Kidney glomerular epithelial cell (primary cell): ENCODE results near the gene DGCR2.

Experiments
- DNase-seq: peaks from one replicate; lab custom pipeline; 2025; lab: John Stamatoyannopoulos, UW

Gene DGCR2

DNA sequence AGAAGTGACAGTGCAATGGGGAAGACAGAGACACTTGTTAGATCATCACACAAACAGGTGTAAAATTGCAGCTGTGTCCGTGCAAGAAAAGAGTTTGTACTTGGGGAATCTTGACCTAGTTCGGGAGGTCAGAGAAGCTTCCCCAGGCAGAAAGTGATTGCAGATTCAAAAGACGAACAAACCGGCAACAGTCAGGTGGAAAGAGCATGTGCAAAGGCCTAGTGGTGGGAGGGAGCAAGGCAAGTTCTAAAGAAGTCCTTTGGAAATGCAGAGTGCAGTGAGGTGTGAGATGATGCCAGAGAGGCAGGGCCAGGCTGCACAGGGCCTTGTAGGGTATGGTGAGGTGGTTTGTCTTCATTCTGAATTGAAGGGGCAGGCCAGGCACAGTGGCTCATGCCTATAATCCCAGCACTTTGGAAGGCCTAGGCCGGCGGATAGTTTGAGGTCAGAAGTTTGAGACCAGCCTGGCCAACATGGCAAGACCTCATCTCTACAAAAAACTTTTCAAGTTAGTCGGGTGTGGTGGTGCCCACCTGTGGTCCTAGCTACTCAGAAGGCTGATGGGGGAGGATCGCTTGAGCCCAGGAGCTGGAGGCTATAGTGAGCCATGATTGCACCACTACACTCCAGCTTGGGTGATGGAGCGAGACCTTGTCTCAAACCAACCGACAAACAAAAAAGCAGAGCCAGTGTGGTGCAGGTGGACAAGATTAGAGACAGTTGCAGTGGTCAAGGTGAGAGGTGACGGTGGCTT lies 24.2 kb upstream of the DGCR2 start:
- no peak for DNase-seq

DNA sequence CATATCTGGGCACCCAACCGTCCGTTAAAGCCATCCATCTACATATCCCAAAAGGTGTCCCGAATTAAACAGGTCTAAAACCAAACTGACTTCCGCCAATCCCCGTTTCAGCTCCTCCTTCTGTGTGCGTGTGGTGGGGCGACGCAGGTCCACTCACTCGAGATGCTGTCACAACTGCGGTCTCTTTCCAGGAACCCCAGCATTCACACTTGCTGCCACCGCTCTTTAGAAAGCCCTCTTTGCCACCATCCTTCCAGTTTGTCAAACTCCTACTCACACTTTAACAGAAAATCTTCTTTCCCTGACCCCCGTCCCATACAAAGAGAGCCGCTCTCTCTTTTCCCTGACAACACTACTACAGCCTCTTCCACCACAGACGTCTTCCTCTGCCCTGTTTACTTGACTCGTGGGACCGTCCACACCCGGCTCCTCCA lies 21.8 kb upstream of the DGCR2 start:
- DNase-seq = no peak

DNA sequence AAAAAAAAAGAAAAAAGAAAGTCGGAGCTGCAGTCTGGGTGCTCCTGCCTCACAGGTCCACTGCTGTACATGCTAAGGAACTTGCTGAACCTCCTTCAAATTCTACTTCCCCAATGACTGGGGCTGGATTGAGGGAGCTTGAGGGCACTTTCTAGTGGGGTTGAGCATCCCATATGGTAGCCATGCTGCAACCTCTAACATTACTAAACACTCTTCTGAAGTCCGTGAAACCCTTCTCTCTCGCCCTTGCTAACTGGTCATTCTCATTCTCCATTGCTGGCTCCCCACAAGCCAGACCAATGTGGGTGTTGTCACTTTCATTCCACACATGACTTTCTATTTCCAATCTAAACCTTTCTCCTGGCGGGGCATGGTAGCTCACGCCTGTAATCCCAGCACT lies 21.0 kb upstream of the DGCR2 start:
- DNase-seq = no peak

DNA sequence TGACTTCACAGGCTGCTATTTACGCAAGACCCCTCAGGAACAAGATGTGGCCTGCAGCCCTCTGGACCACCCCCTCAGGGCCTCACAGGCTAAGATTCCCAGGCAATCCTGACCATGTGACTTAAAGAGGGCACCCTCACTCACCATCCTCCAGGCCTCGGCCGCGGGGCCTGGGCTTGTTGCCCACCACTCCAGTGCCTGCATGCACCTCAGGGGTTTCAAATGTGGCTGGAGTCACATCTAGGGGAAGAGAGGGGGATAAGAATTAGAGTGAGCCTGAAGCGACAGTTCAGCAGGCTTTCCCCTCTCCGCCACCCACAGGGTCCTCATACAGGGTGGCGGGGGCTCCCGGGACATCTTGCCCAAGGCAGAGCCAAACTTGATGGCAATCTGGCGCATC lies 20.2 kb upstream of the DGCR2 start:
- DNase-seq = no peak

DNA sequence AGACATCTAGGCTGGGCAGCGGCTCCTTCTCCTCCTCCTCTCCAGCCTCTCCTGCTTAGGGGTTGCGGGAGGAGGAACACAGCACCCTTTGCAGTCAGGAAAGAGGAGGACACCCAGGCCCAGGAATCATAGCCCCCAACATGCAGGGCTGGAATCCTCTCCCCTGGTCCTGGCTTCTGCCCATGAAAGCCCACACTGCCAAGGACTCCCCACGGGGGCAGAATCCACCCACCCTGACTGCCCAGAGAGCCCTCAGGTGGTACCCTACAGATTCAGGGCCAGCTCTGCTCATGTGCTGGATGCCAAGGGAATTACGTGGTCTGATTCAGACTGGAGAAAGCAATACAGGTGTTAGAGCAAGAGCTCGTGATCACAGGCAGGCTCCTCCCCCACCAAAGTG lies 17.8 kb upstream of the DGCR2 start:
- DNase-seq = no peak

DNA sequence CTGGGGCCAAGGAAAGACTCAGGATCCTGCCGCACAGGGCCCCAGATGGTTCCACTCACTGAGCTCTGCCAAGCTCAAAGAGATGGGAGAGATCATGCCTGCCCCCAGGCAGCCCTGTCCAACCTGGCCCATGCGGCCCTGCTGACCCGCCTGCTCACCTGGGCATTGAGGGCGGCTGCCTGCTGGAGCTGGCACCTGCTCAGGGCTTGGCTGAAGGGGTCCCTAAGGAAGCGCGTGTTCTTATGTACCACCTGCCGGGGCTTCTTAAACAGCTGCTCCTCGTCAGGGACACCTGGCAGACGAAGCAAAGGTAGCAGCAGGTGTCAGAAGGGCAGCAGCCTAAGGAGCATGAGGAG lies 16.8 kb upstream of the DGCR2 start:
- DNase-seq = no peak

DNA sequence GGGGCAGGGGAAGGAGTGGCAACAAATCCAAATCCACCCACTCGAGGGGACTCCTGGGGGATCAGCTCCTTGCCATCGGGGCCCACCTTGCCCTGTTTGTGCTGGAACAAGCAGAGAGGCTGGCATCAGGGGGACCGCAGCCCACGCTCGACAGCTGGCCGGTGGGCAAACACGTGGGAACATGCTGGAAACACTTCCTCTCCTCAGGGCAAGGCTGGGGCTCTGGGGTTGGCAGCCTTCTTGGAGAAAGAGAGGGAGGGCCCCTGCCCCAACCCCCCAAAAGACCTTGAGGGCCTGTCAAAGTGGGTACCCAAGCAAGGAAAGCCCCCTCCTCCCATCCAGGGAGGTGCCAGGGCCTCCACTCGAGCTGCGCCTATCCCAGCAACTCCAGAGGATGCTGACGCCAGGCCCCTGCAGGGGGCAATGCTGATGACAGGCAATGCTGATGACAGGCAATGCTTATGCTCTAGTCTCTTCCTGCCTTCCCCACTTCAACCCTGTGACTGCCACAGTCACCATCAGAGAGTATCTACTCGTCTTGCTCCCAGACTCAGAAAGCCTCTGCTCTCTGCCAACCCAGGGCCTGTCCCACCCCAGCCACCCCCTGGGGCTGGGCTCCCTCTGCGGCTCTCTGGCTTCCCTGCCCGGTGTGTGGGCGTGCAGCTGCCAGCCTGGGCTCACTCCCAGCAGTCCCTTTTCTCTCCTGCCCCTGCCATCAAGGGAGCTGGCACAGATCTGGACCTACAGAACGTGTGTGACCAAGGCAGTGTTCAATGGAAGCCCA lies 16.2 kb upstream of the DGCR2 start:
- no peak for DNase-seq

DNA sequence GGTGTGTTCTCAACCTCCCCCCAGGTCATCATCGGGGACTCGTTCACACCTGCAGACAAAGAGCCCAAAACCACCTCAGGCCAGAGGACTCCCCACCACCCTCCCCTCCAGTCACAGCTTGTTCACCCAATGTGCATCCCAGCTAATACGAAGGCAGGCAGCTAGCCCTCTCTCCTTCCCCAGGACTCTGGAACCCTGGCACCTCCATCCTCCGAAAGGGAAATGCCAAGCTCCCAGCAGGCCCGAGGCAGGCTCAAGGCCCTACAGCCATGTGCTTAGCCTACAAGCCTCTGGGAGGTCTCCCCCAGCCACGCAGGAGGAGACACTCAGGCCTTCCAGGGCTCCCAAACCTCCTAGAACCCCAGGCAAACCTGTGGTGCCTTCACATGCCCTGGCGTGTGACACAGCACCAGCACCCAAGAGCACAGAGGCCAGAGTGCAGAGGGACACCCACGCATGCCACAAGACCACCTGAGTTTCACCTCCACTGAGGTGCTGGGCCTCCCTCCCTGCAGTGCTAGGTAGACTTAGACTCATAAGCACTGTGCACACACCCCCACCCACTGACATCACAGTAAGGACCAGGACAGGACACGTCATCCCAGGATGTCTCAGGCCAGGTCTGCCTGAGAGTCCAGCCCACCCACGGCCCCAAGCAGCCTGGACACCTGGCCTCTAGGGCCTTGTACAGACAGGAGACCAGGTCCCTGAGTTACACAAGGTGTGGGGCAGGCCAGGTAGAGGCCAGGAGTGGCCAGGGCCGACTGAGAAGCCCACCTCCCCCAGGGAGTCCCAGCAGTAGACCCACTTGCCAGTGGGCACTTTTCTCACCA lies 15.4 kb upstream of the DGCR2 start:
- DNase-seq = no peak

DNA sequence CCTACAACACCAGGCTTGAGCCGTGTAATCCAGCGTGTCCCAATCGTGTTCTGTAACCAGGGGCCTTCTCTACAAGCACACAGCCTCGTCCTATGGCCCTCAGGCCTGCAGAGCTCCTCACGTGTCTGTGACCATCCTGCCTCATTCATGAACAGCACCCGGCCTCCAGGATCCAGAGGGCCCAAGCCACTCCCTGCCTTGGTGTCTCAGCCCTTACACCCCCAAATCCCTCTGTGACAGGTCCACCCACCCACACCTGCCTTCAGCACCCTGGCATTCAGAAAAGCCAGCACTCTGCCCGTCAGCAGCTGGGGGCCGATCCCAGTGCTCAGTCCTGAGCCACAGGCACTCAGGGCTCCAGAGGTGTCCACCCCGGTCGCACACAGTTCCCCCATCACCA lies 14.7 kb upstream of the DGCR2 start:
- no peak for DNase-seq

DNA sequence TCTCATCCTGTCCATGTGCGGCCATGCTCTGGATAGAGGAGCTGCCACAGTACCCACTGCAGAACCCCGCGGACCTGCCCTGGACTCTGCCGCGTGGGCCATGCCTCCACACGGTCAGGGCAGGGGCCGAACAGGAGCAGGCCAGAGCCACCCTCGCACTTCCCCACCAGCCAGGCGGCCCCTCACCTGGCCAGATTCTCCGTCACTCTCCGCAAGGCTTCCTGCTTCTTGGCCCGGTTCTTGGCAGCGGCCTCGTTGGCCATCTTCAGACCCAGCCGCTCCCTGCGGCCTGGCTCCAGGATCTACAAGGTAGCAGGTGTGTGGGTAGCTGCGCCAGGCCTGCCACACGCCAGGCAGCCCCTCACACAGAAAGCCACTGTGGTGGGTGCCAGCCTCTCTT lies 12.7 kb upstream of the DGCR2 start:
- no peak for DNase-seq

DNA sequence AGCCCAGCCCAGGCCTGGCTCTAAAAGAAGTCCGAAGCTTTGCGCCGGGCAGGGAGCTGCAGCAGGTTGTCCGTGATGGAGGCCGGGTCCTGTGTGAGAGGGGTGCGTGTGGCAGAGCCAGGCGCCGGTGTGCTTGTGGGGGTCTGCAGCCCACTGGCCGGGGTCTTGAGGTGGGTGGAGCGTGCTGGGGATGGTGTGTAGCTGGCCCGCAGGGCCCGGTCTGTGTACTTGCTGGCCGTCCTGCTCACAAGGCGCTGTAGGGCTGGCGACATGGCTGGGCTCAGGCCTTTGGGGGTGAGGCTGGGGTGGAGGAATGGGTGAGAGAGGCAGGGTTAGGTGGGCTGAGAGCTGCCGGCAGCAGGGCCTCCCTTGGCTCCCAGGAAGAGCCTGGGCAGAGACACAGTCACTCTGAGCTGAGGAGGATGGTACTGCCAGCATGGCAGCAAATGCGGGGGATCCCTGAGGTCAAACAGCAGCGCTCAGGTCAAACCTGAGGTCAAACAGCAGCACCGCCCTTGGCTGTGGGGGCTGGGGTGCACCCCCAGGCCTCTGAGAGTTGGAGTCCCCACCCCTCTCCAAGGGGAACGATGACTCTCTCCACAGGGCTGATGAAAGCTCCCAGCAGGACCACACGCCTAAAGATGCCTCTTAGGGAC lies 12.1 kb upstream of the DGCR2 start:
- DNase-seq = no peak

DNA sequence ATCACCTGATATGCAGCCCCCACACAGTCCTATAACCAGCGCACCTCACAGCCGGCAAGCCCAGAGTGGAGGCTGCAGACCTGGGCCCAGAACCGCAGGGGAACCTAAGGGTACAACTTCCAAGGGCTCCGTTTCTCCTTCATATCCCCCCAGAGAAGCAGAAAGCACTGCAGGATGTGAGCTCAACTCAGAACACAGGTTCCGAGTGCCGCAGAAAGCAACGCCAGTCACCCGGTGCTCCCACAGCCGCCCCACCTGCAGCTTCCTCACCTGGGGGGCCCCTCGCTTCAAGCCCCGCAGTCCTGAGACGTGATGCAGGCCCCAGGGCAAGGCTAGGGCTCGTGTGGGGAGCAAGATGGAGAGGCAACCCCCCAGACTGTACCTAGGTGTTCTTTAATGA lies 11.3 kb upstream of the DGCR2 start:
- no peak for DNase-seq

DNA sequence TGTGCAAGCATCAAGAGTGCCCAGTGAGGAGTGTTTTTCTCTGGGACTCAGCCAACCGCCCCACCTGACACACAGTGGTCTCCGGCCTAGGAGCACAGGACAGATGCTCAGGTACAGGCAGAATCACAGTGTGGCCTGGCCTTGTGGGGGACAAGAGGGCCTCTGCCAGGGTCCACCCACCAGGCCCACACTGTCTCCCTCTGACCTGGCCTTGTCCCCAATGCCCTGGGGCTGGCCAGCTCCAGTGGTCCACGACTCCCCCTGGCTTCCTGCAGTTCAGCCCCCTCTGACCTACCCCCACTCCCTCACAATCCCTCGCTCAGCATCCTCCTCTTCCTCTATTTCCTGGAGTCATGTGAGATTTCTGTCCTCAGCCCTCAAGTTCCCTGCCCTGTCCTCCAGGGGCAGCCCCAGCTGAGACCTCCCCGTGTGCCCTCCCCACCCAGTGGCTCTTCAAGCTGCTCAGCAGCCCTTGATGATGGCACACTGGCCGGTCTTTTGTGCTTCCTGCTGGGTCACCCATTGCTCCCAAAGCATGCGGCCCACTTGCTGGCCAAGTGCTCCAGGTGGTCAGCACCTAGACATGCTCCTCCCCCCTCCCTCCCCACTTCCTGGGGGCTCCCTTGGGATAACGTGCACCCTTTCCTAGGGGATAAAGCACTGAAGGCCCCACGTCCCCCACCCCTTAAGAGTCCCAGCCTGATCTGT lies 10.6 kb upstream of the DGCR2 start:
- DNase-seq = no peak

DNA sequence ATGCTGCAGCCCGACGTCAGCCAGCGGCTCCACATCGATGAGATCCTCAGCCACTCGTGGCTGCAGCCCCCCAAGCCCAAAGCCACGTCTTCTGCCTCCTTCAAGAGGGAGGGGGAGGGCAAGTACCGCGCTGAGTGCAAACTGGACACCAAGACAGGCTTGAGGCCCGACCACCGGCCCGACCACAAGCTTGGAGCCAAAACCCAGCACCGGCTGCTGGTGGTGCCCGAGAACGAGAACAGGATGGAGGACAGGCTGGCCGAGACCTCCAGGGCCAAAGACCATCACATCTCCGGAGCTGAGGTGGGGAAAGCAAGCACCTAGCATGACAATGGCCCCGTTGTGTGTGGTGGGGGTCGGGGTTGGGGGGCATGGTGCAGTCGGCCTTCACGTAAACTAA lies 9.9 kb upstream of the DGCR2 start:
- DNase-seq = no peak

DNA sequence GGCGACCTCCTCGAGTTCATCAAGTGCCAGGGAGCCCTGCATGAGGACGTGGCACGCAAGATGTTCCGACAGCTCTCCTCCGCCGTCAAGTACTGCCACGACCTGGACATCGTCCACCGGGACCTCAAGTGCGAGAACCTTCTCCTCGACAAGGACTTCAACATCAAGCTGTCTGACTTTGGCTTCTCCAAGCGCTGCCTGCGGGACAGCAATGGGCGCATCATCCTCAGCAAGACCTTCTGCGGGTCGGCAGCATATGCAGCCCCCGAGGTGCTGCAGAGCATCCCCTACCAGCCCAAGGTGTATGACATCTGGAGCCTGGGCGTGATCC lies 9.4 kb upstream of the DGCR2 start:
- no peak for DNase-seq

DNA sequence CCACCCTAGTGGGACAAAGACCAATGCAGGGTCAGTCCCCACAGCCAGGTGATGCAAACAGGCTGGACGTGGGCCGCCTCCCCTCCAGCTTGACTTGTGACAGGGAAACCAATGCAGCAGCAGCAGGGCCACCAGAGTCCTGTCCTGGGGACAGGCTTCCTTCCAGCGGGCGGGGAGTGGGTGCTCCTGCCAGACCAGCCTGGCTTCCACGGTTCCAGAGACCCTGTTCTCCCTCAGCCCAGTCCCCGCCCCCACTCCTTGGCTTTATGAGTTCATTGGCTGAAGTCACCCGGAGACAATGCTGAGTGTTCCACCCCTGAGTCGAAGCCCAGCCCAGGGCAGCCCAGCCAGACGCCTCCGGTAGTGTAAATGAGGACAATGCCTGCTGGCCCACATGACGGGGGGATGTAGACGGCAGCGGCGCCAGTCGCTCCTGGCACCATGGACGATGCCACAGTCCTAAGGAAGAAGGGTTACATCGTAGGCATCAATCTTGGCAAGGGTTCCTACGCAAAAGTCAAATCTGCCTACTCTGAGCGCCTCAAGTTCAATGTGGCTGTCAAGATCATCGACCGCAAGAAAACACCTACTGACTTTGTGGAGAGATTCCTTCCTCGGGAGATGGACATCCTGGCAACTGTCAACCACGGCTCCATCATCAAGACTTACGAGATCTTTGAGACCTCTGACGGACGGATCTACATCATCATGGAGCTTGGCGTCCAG lies 8.9 kb upstream of the DGCR2 start, which contains the start of gene TSSK2:
Gene TSSK2, plus strand, starts transcription at position 350 of the 726 bp plus-strand sequence. Its CDS starts 92 bp downstream, at position 442.
- no peak for DNase-seq

DNA sequence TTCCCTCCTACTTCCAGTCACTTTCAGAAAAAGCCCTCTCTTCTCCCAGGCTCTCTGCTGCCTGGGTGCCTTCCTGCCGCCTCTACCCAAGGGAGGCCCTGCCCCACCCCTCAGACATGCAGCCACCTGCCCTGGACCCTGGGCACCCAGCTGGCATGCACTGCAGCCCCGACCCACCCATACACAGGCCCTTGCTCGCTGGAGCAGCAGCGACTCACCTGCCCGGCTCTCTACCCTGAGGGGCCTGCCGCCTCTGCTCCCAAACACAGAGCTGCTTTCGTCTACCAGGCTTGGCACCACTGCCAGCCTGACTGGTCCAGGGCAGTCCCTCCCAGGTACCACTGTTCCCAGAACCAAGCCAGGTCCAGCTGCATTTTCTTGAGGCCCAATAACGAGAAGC lies 7.7 kb upstream of the DGCR2 start:
- DNase-seq = no peak

DNA sequence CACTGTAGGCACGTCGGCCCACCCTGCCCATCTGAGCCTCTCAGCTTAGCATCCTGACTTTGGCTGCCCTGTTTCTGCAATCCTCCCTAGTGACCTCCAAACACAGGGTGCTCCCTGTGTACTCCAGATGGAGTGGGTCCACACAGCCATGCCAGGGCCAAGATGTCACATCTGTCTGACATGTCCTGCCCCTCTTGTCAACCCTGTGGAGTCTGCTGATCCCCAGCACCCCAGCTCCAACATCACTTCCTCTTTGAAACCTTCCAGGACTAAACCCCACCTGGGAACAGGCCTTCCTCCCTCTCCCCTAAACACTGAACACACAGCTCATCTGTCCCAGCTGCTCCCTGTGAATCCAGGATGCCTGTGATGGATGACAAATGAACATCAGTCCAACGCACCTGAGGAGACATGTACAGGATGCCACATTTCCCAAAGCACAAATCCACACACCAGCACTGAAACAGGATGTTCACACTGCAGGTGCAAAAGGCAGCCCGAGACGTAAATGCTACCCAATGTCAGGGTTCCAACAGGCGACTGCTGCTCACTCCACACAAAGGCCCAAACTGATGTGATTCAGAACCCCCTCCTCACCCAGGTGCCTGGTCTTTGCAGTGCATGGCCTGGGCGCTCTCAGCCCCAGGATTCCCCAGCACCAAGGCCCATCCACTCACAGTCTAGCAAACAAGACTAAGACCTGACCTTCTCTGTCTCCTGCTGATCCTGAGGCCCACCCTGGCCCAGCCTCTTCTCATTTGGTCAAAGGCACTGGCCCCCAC lies 6.9 kb upstream of the DGCR2 start:
- no peak for DNase-seq

DNA sequence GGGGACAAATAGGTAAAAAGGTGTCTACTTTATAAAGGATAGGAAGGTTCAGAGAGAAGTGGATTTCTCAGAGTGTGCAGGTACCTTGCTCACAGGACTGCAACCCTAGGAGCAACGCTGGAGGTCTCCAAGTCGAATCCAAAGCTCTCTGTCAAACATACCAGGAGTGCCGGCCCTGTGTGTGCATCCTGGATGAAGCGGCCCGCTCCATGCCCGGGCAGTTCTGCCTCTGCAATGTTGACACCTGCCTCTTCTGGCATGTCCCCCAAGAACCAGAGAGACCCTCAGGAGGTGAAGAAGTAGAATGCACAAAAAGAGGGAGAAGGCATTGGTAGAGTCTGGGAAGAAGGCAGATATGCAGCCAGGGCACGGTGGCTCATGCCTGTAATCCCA lies 5.8 kb upstream of the DGCR2 start:
- DNase-seq = no peak

DNA sequence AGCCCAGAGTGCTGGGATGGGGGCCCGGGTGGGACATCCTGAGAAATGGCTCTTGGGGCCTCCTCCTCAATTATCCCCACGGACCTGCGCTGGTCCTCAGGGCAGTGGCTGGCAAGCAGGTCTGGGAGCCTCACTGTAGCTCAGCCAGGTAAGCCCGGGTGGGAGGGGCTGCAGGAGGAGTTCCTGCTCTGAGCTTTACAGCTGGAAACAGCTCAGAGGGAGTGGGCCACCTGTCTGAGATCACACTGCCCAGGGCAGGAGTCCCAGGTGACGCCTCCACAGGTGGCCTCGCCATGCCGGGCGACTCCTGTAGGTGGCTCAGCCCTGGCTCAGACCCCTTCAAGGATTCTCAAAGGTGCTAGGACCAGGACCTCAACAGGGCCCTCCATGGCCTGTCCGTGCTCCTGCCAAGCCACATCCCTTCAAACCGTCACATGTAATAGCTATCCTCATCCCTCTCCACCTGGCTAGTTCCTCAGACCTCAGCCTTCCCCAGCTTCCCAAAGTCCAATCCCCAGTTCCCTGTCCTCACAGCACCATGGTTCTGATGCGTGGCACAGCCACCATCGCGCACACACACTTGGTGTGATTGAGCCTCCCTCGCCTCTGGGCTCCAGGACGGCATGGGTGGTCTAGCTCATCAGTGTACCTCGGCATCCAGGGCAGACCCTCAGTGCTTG lies 5.3 kb upstream of the DGCR2 start:
- DNase-seq = no peak
